GM23338 (cell line): ENCODE data around the gene TULP4. TPM values are rescaled to one million over a fixed set of nuclear protein-coding genes. Genes with fewer than 3 reads are reported as not detected.

Source experiments
- ATAC-seq: fragments of 200-7000 bp; cut with Tn5 transposase; 3 replicates; pipeline ENCODE4 v1.9.1; 2020
- DNase-seq: peaks from one replicate; pipeline ENCODE4 v3.0.0-alpha.2; 2015; ENCODE audit warnings: low spot score
- H2AFZ ChIP-seq: fragments of 200-600 bp; sonication (generic); 2 replicates; pipeline ENCODE4 v1.8.0; 2016; ENCODE audit warnings: antibody characterized with exemption, mild to moderate bottlenecking, moderate library complexity
- H3F3A ChIP-seq: fragments of 200-600 bp; sonication (generic); replicated peaks from 2 replicates; pipeline ENCODE4 v1.8.0; 2017; ENCODE audit warnings: antibody characterized with exemption, mixed run types, low read depth
- H3K27ac ChIP-seq: fragments of 200-600 bp; sonication (generic); 2 replicates; pipeline ENCODE4 v1.6.1; 2016; ENCODE audit warnings: low read depth
- H3K27me3 ChIP-seq: fragments of 200-600 bp; sonication (generic); 2 replicates; pipeline ENCODE4 v1.8.0; 2016; ENCODE audit warnings: mild to moderate bottlenecking, mixed run types, moderate library complexity; ENCODE audit not compliant: insufficient read depth
- H3K36me3 ChIP-seq: fragments of 200-600 bp; sonication (generic); 2 replicates; pipeline ENCODE4 v1.8.0; 2016; ENCODE audit warnings: mild to moderate bottlenecking; ENCODE audit not compliant: insufficient read depth
- H3K4me1 ChIP-seq: fragments of 200-600 bp; sonication (generic); 2 replicates; pipeline ENCODE4 v1.8.0; 2016; ENCODE audit warnings: mild to moderate bottlenecking, moderate library complexity; ENCODE audit not compliant: insufficient read depth
- H3K4me2 ChIP-seq: fragments of 200-600 bp; sonication (generic); 2 replicates; pipeline ENCODE4 v1.7.1; 2017; ENCODE audit warnings: mixed run types
- H3K4me3 ChIP-seq: fragments of 200-600 bp; sonication (generic); 2 replicates; pipeline ENCODE4 v1.6.1; 2016; ENCODE audit warnings: mixed run types
- H3K79me2 ChIP-seq: fragments of 200-600 bp; sonication (generic); replicated peaks from 2 replicates; pipeline ENCODE4 v1.8.0; 2017; ENCODE audit warnings: mild to moderate bottlenecking; ENCODE audit not compliant: insufficient read depth
- H3K9me2 ChIP-seq: fragments of 200-600 bp; sonication (generic); 2 replicates; pipeline ENCODE4 v1.8.0; 2017; ENCODE audit not compliant: insufficient read depth
- H4K20me1 ChIP-seq: fragments of 200-600 bp; sonication (generic); replicated peaks from 2 replicates; pipeline ENCODE4 v1.8.0; 2017; ENCODE audit warnings: mild to moderate bottlenecking; ENCODE audit not compliant: insufficient read depth
- H3K27ac Mint-ChIP-seq: 2 replicates; pipeline ENCODE4 v1.8.0; 2020; ENCODE audit warnings: inconsistent platforms, mild to moderate bottlenecking, moderate library complexity, mixed read lengths
- H3K27me3 Mint-ChIP-seq: 3 replicates; pipeline ENCODE4 v1.8.0; 2022; ENCODE audit warnings: low read depth, mild to moderate bottlenecking, moderate library complexity, mixed read lengths, inconsistent platforms; ENCODE audit not compliant: insufficient read depth, poor library complexity
- H3K36me3 Mint-ChIP-seq: 3 replicates; pipeline ENCODE4 v1.8.0; 2021; ENCODE audit warnings: low read depth, mild to moderate bottlenecking, inconsistent platforms, moderate library complexity, mixed read lengths
- H3K4me1 Mint-ChIP-seq: 3 replicates; pipeline ENCODE4 v1.8.0; 2020; ENCODE audit warnings: mild to moderate bottlenecking, inconsistent platforms, mixed read lengths
- H3K4me3 Mint-ChIP-seq: 3 replicates; pipeline ENCODE4 v1.8.0; 2021; ENCODE audit warnings: moderate library complexity, mild to moderate bottlenecking, inconsistent platforms, mixed read lengths
- H3K9me3 Mint-ChIP-seq: 3 replicates; pipeline ENCODE4 v1.8.0; 2020; ENCODE audit warnings: moderate library complexity, mild to moderate bottlenecking, inconsistent platforms, mixed read lengths
- CREB1 ChIP-seq: fragments of 250-450 bp; sonication (Bioruptor Pico); IDR thresholded peaks from 2 replicates; pipeline ENCODE4 v1.5.0; 2020; ENCODE audit warnings: low read depth, mild to moderate bottlenecking, moderate library complexity
- NANOG ChIP-seq: IDR thresholded peaks from 2 replicates; pipeline ENCODE4 v1.6.1; 2016; ENCODE audit warnings: antibody characterized with exemption, borderline replicate concordance
- STAT1 ChIP-seq: IDR thresholded peaks from one replicate; pipeline ENCODE4 v1.6.1; 2016; ENCODE audit warnings: antibody characterized with exemption; ENCODE audit not compliant: unreplicated experiment
- ZNF114 ChIP-seq: fragments of 250-450 bp; sonication (Bioruptor Pico); IDR thresholded peaks from 2 replicates; pipeline ENCODE4 v1.5.0; 2020; ENCODE audit warnings: mild to moderate bottlenecking, moderate library complexity
- ZNF331 ChIP-seq: fragments of 250-450 bp; sonication (Bioruptor Pico); IDR thresholded peaks from 2 replicates; pipeline ENCODE4 v1.5.0; 2020; ENCODE audit warnings: low read depth, mild to moderate bottlenecking, moderate library complexity
- ZNF462 ChIP-seq: fragments of 250-450 bp; sonication (Bioruptor Pico); IDR thresholded peaks from 2 replicates; pipeline ENCODE4 v1.5.0; 2020; ENCODE audit warnings: mild to moderate bottlenecking, moderate library complexity
- polyA plus RNA-seq: library from polyadenylated mRNA; unstranded; fragments of >200 nt; fragmentation: Nextera tagmentation; extraction: Ambion mirVana; gene quantifications from 2 replicates; pipeline ENCODE4 v1.2.1, GENCODE V29; 2016
- total RNA-seq: library from RNA; depleted of rRNA; stranded (reverse); fragments of >200 nt; shearing (Covaris generic); gene quantifications from 2 replicates; pipeline ENCODE4 v1.2.3, GENCODE V29; 2014
- TF ChIP-seq, protein P1 (sequence below): IDR thresholded peaks from 2 replicates; pipeline ENCODE4 v1.6.1; 2016; ENCODE audit warnings: antibody characterized with exemption

TULP4 gene
- total and polyA plus RNA-seq, 2 experiments from 2014 or later, result 31.2 to 50.2 TPM

DNA sequence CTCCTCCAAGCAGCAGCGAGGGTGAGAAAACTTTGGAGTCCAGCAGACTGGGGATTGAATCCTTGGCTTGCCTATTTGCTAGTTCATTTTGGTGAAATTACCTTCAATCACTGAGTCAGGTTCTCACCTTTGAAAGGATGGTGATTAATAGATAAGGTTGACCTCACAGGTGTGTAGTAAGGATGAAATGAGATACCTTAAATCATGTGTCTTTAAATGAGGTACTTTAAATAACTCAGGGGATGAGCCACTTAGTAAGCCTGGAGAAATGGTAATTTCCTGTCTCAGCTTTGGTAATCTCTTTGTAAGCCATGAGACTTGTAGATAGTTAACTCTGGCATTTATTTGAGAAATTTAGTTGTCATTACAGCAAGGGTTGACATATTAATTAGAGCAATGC, 70.2 kb downstream of the TULP4 start:
- Mint-ChIP-seq H3K4me3 (no peak overlapping the region), H3K36me3 (peaks cover 4% of the 10 kb centered on the region; the same call in 1 of the 3 replicates), H3K4me1 (peaks cover 16% of the 10 kb centered on the region; the same call in 2 of the 3 replicates), H3K27me3 (peaks cover 7% of the 10 kb centered on the region), H3K27ac (no peak overlapping the region), H3K9me3 (peaks cover 5% of the 10 kb centered on the region; the same call in 2 of the 3 replicates)
- Histone ChIP-seq H3K4me1 (no peaks in the 10 kb centered on the region), H3K36me3 (0 out of 2 replicates have a peak, but pooled peaks cover 4% of the 10 kb centered on the region), H3K27me3 (no peaks in the 10 kb centered on the region), H4K20me1 (no peaks in the 10 kb centered on the region; the same call in 1 of the 2 replicates), H3K4me3 (no peak overlapping the region), H3K27ac (no peak overlapping the region), H3K9me2 (0 out of 2 replicates have a peak, but pooled peaks cover 3% of the 10 kb centered on the region), H3F3A (no peaks in the 10 kb centered on the region), H3K4me2 (no peak overlapping the region), H3K79me2 (peaks cover 8% of the 10 kb centered on the region; the same call in 1 of the 2 replicates), H2AFZ (no peak overlapping the region)
- no peak for DNase-seq
- TF ChIP-seq ZNF462 (CRISPR knock-in tag) (no peak), NANOG (no peak), ZNF114 (no peak), ZNF331 (CRISPR knock-in tag) (no peak)
- no peak for ATAC-seq

DNA sequence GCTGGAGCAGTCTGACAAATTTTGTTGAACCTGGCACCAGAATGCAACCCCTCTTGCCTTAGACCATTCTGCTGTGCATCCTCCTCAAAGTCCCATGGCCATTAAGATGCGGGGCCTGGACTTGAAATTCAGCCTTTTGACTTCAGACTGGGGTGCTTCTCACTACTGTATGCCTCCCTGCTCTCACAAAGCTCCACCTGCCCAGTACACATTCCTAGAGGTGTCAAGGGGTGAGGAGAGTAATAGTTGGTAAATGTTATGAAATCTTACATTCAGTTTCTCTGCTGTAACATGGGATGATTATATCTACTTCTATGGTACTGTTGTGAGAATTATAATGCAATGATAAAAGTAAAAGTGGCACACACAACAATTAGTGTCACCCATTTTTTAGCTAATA, 70.8 kb downstream of the TULP4 start:
- Histone ChIP-seq H3F3A (no peaks in the 10 kb centered on the region), H3K36me3 (0 out of 2 replicates have a peak, but pooled peaks cover 4% of the 10 kb centered on the region), H3K27me3 (no peaks in the 10 kb centered on the region), H2AFZ (no peak overlapping the region), H3K4me2 (no peak overlapping the region), H3K4me1 (no peaks in the 10 kb centered on the region), H3K27ac (no peak overlapping the region), H3K4me3 (no peak overlapping the region), H3K9me2 (0 out of 2 replicates have a peak, but pooled peaks cover 3% of the 10 kb centered on the region), H3K79me2 (peaks cover 8% of the 10 kb centered on the region; the same call in 1 of the 2 replicates), H4K20me1 (no peaks in the 10 kb centered on the region; the same call in 1 of the 2 replicates)
- Mint-ChIP-seq H3K4me3 (no peak overlapping the region), H3K27ac (no peak overlapping the region), H3K9me3 (peaks cover 5% of the 10 kb centered on the region; the same call in 2 of the 3 replicates), H3K27me3 (peaks cover 7% of the 10 kb centered on the region), H3K36me3 (peaks cover 4% of the 10 kb centered on the region; the same call in 1 of the 3 replicates), H3K4me1 (peaks cover 13% of the 10 kb centered on the region; the same call in 2 of the 3 replicates)
- no peak for ATAC-seq
- DNase-seq, result no peak
- TF ChIP-seq, protein P1, sequence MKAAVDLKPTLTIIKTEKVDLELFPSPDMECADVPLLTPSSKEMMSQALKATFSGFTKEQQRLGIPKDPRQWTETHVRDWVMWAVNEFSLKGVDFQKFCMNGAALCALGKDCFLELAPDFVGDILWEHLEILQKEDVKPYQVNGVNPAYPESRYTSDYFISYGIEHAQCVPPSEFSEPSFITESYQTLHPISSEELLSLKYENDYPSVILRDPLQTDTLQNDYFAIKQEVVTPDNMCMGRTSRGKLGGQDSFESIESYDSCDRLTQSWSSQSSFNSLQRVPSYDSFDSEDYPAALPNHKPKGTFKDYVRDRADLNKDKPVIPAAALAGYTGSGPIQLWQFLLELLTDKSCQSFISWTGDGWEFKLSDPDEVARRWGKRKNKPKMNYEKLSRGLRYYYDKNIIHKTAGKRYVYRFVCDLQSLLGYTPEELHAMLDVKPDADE, result no peak
- no peak for TF ChIP-seq STAT1
- TF ChIP-seq CREB1 (CRISPR knock-in tag), result no peak
